Keratinocyte (primary cell): Measurements from ENCODE around the gene SYNE1. TPM values are rescaled to one million over a fixed set of nuclear protein-coding genes. Genes with fewer than 3 reads are reported as not detected.
"Not testable (repeated sequence)": the region's sequence is repeated elsewhere in the genome, so short reads cannot be mapped to it uniquely, and the experiment has no call there.

Experiments used
- DNase-seq: peaks from one replicate; pipeline ENCODE4 v3.0.0-alpha.2; 2011; ENCODE audit warnings: low read depth, missing footprints, low spot score
- FAIRE-seq: peaks from 2 replicates; lab custom pipeline; 2011; peaks lifted over from hg19 to GRCh38; lab: Jason Lieb, UNC
- H2AFZ ChIP-seq: 2 replicates; pipeline ENCODE4 v1.6.0; 2012; ENCODE audit warnings: low read length, control low read depth, inconsistent platforms; ENCODE audit not compliant: control insufficient read depth
- H3K27ac ChIP-seq: 2 replicates; pipeline ENCODE4 v1.5.1; 2011; ENCODE audit warnings: low read length; ENCODE audit not compliant: control insufficient read depth, insufficient read depth
- H3K27me3 ChIP-seq: 3 replicates; pipeline ENCODE4 v1.6.0; 2011; ENCODE audit warnings: low read length; ENCODE audit not compliant: control insufficient read depth, insufficient read depth; ENCODE audit errors: extremely low read depth
- H3K36me3 ChIP-seq, 2 experiments: 2 replicates in 1 of 2; 3 replicates in 1 of 2; pipeline ENCODE4 v1.5.1; 2011; ENCODE audit warnings: low read length in 2 of 2, mild to moderate bottlenecking in 1 of 2; ENCODE audit not compliant: control insufficient read depth in 2 of 2, insufficient read depth in 2 of 2; ENCODE audit errors: extremely low read depth in 1 of 2
- H3K4me1 ChIP-seq: 3 replicates; pipeline ENCODE4 v1.5.1; 2011; ENCODE audit warnings: low read length; ENCODE audit not compliant: control insufficient read depth, insufficient read depth; ENCODE audit errors: extremely low read depth
- H3K4me2 ChIP-seq: 3 replicates; pipeline ENCODE4 v1.6.0; 2011; ENCODE audit warnings: low read depth, low read length; ENCODE audit not compliant: control insufficient read depth, insufficient read depth; ENCODE audit errors: extremely low read depth
- H3K4me3 ChIP-seq, 3 experiments: fragments of 200-600 bp in 1 of 3; sonication (generic) in 1 of 3; 2 replicates in 2 of 3; 3 replicates in 1 of 3; pipeline ENCODE4 v1.5.1; 2011 to 2016; ENCODE audit warnings: low read length in 3 of 3, mild to moderate bottlenecking in 3 of 3, control low read depth in 2 of 3, inconsistent platforms in 1 of 3, low read depth in 1 of 3, mixed read lengths in 1 of 3, mixed run types in 1 of 3, moderate library complexity in 1 of 3; ENCODE audit not compliant: control insufficient read depth in 2 of 3, insufficient read depth in 2 of 3; ENCODE audit errors: extremely low read depth in 1 of 3
- H3K79me2 ChIP-seq: 2 replicates; pipeline ENCODE4 v1.6.0; 2012; ENCODE audit warnings: low read length; ENCODE audit not compliant: control insufficient read depth, insufficient read depth
- H3K9ac ChIP-seq: 3 replicates; pipeline ENCODE4 v1.6.0; 2011; ENCODE audit warnings: low read length; ENCODE audit not compliant: control insufficient read depth, insufficient read depth; ENCODE audit errors: extremely low read depth
- H3K9me1 ChIP-seq: 3 replicates; pipeline ENCODE4 v1.6.0; 2011; ENCODE audit warnings: low read length; ENCODE audit not compliant: control insufficient read depth, insufficient read depth; ENCODE audit errors: extremely low read depth
- H3K9me3 ChIP-seq: 2 replicates; pipeline ENCODE4 v1.5.1; 2012; ENCODE audit warnings: low read depth, low read length; ENCODE audit not compliant: control insufficient read depth
- H4K20me1 ChIP-seq: 3 replicates; pipeline ENCODE4 v1.6.0; 2011; ENCODE audit warnings: low read length; ENCODE audit not compliant: control insufficient read depth, insufficient read depth; ENCODE audit errors: extremely low read depth
- EZH2 ChIP-seq: IDR thresholded peaks from one replicate; pipeline ENCODE4 v1.6.1; 2012; ENCODE audit warnings: inconsistent platforms, mild to moderate bottlenecking, low read length, moderate library complexity
- dilution Hi-C: fragments of 300-500 bp; cut with MboI; formaldehyde crosslinking; loops from one replicate; pipeline ENCODE4 v1.7.0; 2020; ENCODE audit warnings: low sequenced_read_pairs; ENCODE audit not compliant: extremely low pct_ligation_motif_present
- polyA minus RNA-seq, 3 experiments: library from RNA; depleted of rRNA, polyadenylated mRNA; stranded (reverse); fragments of >200 nt; gene quantifications; 1 replicate in 1 of 3; 2 replicates in 1 of 3; 3 replicates in 1 of 3; pipeline ENCODE4 v1.2.3, GENCODE V29; 2011
- polyA plus RNA-seq, 5 experiments: library from polyadenylated mRNA; depleted of rRNA in 3 of 5; stranded (reverse) in 3 of 5; stranded (forward) in 1 of 5; unstranded in 1 of 5; fragments of >200 nt; gene quantifications; 1 replicate in 1 of 5; 2 replicates in 3 of 5; 3 replicates in 1 of 5; pipeline versions ENCODE4 v1.2.1 to v1.2.3, GENCODE V29; 2011 to 2012; ENCODE audit warnings: missing spikeins in 2 of 5, low read depth in 1 of 5, low replicate concordance in 1 of 5
- TF ChIP-seq, protein P1 (sequence below), 3 experiments: IDR thresholded peaks in 1 of 3; conservative IDR thresholded peaks in 1 of 3; optimal IDR thresholded peaks in 1 of 3; 2 replicates in 2 of 3; 3 replicates in 1 of 3; pipeline versions ENCODE3 to v1.5.1; 2011; ENCODE audit warnings: low read length in 3 of 3, mild to moderate bottlenecking in 3 of 3, moderate library complexity in 2 of 3, control low read depth in 1 of 3, inconsistent platforms in 1 of 3; ENCODE audit not compliant: insufficient read depth in 2 of 3; ENCODE audit errors: extremely low read depth in 1 of 3

The SYNE1 gene
- polyA plus RNA-seq = 4.0 to 5.5 TPM (median 4.4 TPM) in 3 replicates
- 8.5 TPM for polyA plus RNA-seq (2011; ENCODE audit: low read depth)
- 2.5 and 3.9 TPM in 2 replicates for polyA plus RNA-seq (2011; cell fraction: cytosol; rRNA removed)
- polyA plus RNA-seq (2011; cell fraction: nucleus; rRNA removed) = 12.9 and 13.6 TPM in 2 replicates
- 2.7 and 4.3 TPM in 2 replicates for polyA plus RNA-seq (2012; ENCODE audit: low replicate concordance)
- 22.5 to 32.4 TPM (median 30.9 TPM) in 3 replicates for polyA minus RNA-seq
- polyA minus RNA-seq (2011; cell fraction: cytosol; rRNA and poly(A)+ RNA removed) = 4.8 TPM
- 33.1 and 52.6 TPM in 2 replicates for polyA minus RNA-seq (2011; cell fraction: nucleus; rRNA and poly(A)+ RNA removed)

- dilution Hi-C loops = no loop called here
- DNase-seq (no peak), FAIRE-seq (no peak)
- no peaks in the 10 kb centered on the region for H4K20me1 ChIP-seq
- H3K27ac ChIP-seq = no peak within 1 kb of the TSS
- H3K79me2 ChIP-seq = no peaks in the 10 kb centered on the region
- no peaks in the 10 kb centered on the region for H3K36me3 ChIP-seq
- H3K9me3 ChIP-seq = no peaks in the 10 kb centered on the region
- H3K9ac ChIP-seq = no peak within 1 kb of the TSS
- H3K4me2 ChIP-seq = peak within 1 kb of the TSS; percentile 92
- H3K27me3 ChIP-seq = peaks cover 28% of the 10 kb centered on the region
- no peaks in the 10 kb centered on the region for H3K9me1 ChIP-seq
- H2AFZ ChIP-seq = peak within 1 kb of the TSS; percentile 90
- no peak for TF ChIP-seq EZH2
- TF ChIP-seq, protein P1, sequence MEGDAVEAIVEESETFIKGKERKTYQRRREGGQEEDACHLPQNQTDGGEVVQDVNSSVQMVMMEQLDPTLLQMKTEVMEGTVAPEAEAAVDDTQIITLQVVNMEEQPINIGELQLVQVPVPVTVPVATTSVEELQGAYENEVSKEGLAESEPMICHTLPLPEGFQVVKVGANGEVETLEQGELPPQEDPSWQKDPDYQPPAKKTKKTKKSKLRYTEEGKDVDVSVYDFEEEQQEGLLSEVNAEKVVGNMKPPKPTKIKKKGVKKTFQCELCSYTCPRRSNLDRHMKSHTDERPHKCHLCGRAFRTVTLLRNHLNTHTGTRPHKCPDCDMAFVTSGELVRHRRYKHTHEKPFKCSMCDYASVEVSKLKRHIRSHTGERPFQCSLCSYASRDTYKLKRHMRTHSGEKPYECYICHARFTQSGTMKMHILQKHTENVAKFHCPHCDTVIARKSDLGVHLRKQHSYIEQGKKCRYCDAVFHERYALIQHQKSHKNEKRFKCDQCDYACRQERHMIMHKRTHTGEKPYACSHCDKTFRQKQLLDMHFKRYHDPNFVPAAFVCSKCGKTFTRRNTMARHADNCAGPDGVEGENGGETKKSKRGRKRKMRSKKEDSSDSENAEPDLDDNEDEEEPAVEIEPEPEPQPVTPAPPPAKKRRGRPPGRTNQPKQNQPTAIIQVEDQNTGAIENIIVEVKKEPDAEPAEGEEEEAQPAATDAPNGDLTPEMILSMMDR (optimal IDR thresholded peaks at IDR 0.05 in 1 of 3, IDR thresholded peaks at IDR 0.05 in 1 of 3, conservative IDR thresholded peaks at IDR 0.05 in 1 of 3; ENCODE audit: extremely low read depth in 1 of 3, insufficient read depth in 2 of 3, low read length in 3 of 3) = no peak
- H3K4me3 ChIP-seq = peak within 1 kb of the TSS; percentile 26 to 68 (median 67)
- H3K4me1 ChIP-seq = peaks cover 10% of the 10 kb centered on the region
These were observed at the start of gene SYNE1 for GRCh38 chr6:152637296-152638047. SYNE1 (minus strand) TSS chr6:152637362; CDS start chr6:152628331, 9,031 bp downstream.

GRCh38 chr6:152685819-152686218, 48.7 kb upstream of the SYNE1 start:
- DNase-seq (no peak), FAIRE-seq (no peak)
- dilution Hi-C loops = no loop called here
- Histone ChIP-seq H3K9ac (no peak overlapping the region), H3K9me3 (no peaks in the 10 kb centered on the region), H3K4me3 (no peak overlapping the region), H2AFZ (no peak overlapping the region), H3K27ac (no peak overlapping the region), H3K36me3 (no peaks in the 10 kb centered on the region), H3K79me2 (no peaks in the 10 kb centered on the region), H3K27me3 (no peaks in the 10 kb centered on the region), H4K20me1 (no peaks in the 10 kb centered on the region), H3K4me2 (no peak overlapping the region), H3K9me1 (no peaks in the 10 kb centered on the region), H3K4me1 (no peaks in the 10 kb centered on the region)
- TF ChIP-seq, protein P1 (optimal IDR thresholded peaks at IDR 0.05 in 1 of 3, IDR thresholded peaks at IDR 0.05 in 1 of 3, conservative IDR thresholded peaks at IDR 0.05 in 1 of 3; ENCODE audit: extremely low read depth in 1 of 3, insufficient read depth in 2 of 3, low read length in 3 of 3) = no peak
- no peak for TF ChIP-seq EZH2

- dilution Hi-C loops, FAIRE-seq: not testable (repeated sequence)
These were observed 45.8 kb upstream of the SYNE1 start for GRCh38 chr6:152682935-152683334.

More at GRCh38 chr6:152682935-152683334, 45.8 kb upstream of the SYNE1 start:
- H3K4me3 ChIP-seq, H3K27ac ChIP-seq, H3K4me1 ChIP-seq, H4K20me1 ChIP-seq, H3K79me2 ChIP-seq, H3K4me2 ChIP-seq, H3K36me3 ChIP-seq, H3K9me3 ChIP-seq, H3K9ac ChIP-seq, H3K9me1 ChIP-seq, DNase-seq, H2AFZ ChIP-seq, H3K27me3 ChIP-seq: not testable (repeated sequence)
